ENCODE results near the gene KRTAP29-1. TPM values are rescaled to one million over a fixed set of nuclear protein-coding genes. Genes with fewer than 3 reads are reported as not detected.
"Not testable (repeated sequence)": the region's sequence is repeated elsewhere in the genome, so short reads cannot be mapped to it uniquely, and the experiment has no call there.

Gene KRTAP29-1, protein sequence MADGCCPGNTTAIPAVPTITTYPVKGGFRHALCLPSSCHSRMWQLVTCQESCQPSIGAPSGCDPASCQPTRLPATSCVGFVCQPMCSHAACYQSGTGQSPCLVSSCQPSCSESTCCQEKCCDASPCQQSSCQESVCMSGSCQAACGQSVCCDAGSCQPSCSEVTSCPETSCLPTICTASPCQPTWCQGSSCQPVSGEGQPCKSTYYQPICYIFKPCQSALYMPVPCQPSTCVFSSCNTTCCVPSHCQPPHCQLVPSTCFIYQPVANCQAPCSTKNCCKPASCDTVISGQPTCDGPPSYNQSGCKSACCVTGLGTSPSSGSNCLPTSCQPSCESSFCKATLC
- not detected for total RNA-seq

DNA sequence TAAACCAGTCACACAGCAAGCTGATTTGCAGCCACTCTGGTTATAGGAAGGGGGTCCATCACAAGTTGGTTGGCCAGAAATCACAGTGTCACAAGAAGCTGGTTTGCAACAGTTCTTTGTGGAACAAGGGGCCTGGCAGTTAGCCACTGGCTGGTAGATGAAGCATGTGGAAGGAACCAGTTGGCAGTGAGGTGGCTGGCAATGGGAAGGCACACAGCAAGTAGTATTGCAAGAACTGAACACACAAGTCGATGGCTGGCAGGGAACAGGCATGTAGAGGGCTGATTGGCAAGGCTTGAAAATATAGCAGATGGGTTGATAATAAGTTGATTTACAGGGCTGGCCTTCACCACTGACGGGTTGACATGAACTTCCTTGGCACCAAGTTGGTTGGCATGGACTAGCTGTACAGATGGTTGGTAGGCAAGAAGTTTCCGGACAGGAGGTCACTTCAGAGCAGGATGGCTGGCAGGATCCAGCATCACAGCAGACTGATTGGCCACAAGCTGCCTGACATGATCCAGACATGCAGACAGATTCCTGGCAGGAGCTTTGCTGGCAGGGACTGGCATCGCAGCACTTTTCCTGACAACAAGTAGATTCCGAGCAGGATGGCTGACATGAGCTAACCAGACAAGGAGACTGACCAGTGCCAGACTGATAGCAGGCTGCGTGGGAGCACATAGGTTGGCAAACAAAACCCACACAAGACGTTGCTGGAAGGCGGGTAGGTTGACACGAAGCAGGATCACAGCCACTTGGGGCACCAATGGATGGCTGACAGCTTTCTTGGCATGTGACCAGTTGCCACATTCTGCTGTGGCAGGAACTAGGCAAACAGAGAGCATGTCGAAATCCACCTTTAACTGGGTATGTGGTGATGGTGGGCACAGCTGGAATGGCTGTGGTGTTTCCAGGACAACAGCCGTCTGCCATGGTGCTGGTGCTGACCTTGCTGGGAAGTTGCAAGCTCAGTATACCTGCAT, at the start of gene KRTAP29-1:
Gene KRTAP29-1, minus strand, starts transcription at position 936 of the 986 bp plus-strand sequence. Its CDS starts 0 bp downstream, at position 936.
- TF ChIP-seq, protein P1, sequence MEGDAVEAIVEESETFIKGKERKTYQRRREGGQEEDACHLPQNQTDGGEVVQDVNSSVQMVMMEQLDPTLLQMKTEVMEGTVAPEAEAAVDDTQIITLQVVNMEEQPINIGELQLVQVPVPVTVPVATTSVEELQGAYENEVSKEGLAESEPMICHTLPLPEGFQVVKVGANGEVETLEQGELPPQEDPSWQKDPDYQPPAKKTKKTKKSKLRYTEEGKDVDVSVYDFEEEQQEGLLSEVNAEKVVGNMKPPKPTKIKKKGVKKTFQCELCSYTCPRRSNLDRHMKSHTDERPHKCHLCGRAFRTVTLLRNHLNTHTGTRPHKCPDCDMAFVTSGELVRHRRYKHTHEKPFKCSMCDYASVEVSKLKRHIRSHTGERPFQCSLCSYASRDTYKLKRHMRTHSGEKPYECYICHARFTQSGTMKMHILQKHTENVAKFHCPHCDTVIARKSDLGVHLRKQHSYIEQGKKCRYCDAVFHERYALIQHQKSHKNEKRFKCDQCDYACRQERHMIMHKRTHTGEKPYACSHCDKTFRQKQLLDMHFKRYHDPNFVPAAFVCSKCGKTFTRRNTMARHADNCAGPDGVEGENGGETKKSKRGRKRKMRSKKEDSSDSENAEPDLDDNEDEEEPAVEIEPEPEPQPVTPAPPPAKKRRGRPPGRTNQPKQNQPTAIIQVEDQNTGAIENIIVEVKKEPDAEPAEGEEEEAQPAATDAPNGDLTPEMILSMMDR (IDR thresholded peaks at IDR 0.05), result no peak
- ATAC-seq (ENCODE audit: insufficient number of reproducible peaks, low FRiP score, low read depth), result no peak
- DNase-seq (ENCODE audit: low spot score), result no peak
- H3K4me3 ChIP-seq, result no peak within 1 kb of the TSS
- H3K4me1 ChIP-seq (ENCODE audit: control insufficient read depth in 1 of 2, low read depth in 2 of 2), result no peaks in the 10 kb centered on the region
- H3K27me3 ChIP-seq (replicated peaks; ENCODE audit: insufficient read depth), result no peaks in the 10 kb centered on the region
- H3K27ac ChIP-seq, result no peak within 1 kb of the TSS
- no peaks in the 10 kb centered on the region for H3K9me3 ChIP-seq
- no peaks in the 10 kb centered on the region for H3K36me3 ChIP-seq

- no peak for DNase-seq (ENCODE audit: low spot score)
- TF ChIP-seq, protein P1 (IDR thresholded peaks at IDR 0.05), result no peak
Observed at GRCh38 chr17:41351177-41351576, 48.5 kb upstream of the KRTAP29-1 start.

DNA sequence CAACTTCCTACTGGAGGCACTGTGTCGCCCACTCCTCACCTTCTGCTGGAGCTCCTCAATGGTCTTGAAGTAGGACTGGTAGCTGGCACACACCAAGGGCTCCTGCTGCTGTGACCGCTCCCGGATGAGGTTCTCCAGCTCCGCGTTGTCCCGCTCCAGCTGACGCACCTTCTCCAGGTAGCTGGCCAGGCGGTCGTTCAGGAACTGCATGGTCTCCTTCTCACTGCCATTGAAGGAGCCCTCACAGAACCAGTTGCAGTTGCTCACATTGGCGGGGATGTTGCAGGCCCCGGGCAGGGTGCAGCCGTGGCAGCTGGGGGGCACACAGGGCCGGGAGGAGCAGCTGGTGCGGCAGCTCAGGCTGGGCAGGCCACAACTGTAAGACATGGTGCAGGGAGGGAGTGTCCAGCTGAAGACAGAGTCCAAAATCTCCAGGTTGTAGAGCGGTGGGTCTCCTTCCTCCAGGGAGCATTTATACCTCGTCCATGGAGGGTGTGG, 47.8 kb upstream of the KRTAP29-1 start, which contains the start of gene KRT33A:
Gene KRT33A, minus strand, starts transcription at position 448 of the 498 bp plus-strand sequence. Its CDS starts 61 bp downstream, at position 387.
- not testable (repeated sequence) for DNase-seq (ENCODE audit: low spot score); H3K36me3 ChIP-seq; H3K9me3 ChIP-seq; ATAC-seq (ENCODE audit: insufficient number of reproducible peaks, low FRiP score, low read depth); H3K27ac ChIP-seq; H3K27me3 ChIP-seq (replicated peaks; ENCODE audit: insufficient read depth); H3K4me1 ChIP-seq (ENCODE audit: control insufficient read depth in 1 of 2, low read depth in 2 of 2); H3K4me3 ChIP-seq

More at GRCh38 chr17:41351177-41351576, 48.5 kb upstream of the KRTAP29-1 start:
- Histone ChIP-seq H3K4me3 (no peak overlapping the region), H3K9me3 (no peaks in the 10 kb centered on the region), H3K4me1 (ENCODE audit: control insufficient read depth in 1 of 2, low read depth in 2 of 2) (no peaks in the 10 kb centered on the region), H3K36me3 (no peaks in the 10 kb centered on the region), H3K27me3 (replicated peaks; ENCODE audit: insufficient read depth) (no peaks in the 10 kb centered on the region), H3K27ac (no peak overlapping the region)
- ATAC-seq (ENCODE audit: insufficient number of reproducible peaks, low FRiP score, low read depth), result no peak

- no peak for ATAC-seq (ENCODE audit: insufficient number of reproducible peaks, low FRiP score, low read depth)
- Histone ChIP-seq H3K36me3 (no peaks in the 10 kb centered on the region), H3K27me3 (replicated peaks; ENCODE audit: insufficient read depth) (no peaks in the 10 kb centered on the region), H3K9me3 (no peaks in the 10 kb centered on the region), H3K27ac (no peak overlapping the region), H3K4me3 (no peak overlapping the region), H3K4me1 (ENCODE audit: control insufficient read depth in 1 of 2, low read depth in 2 of 2) (no peaks in the 10 kb centered on the region)
- no peak for DNase-seq (ENCODE audit: low spot score)
- TF ChIP-seq, protein P1 (IDR thresholded peaks at IDR 0.05), result no peak
Observed at GRCh38 chr17:41347869-41348760, 45.5 kb upstream of the KRTAP29-1 start.

- H3K27me3 ChIP-seq (replicated peaks; ENCODE audit: insufficient read depth); H3K4me3 ChIP-seq; DNase-seq (ENCODE audit: low spot score); H3K27ac ChIP-seq; H3K36me3 ChIP-seq; H3K4me1 ChIP-seq (ENCODE audit: control insufficient read depth in 1 of 2, low read depth in 2 of 2); ATAC-seq (ENCODE audit: insufficient number of reproducible peaks, low FRiP score, low read depth); H3K9me3 ChIP-seq: not testable (repeated sequence)
Observed at GRCh38 chr17:41346421-41346820, 43.8 kb upstream of the KRTAP29-1 start.
